Measurements from ENCODE around the gene PSMB2.

PSMB2 gene

GRCh38 chr1:35657851-35658250, 16.5 kb upstream of the PSMB2 start:
- no peak overlapping the region for H3K4me3 Mint-ChIP-seq
- H3K9me3 Mint-ChIP-seq = no peaks in the 10 kb centered on the region
- no peaks in the 10 kb centered on the region for H3K27me3 Mint-ChIP-seq
- H3K27ac Mint-ChIP-seq = no peak overlapping the region
- no peaks in the 10 kb centered on the region for H3K4me1 Mint-ChIP-seq
- no peaks in the 10 kb centered on the region for H3K36me3 Mint-ChIP-seq

GRCh38 chr1:35656863-35657232, 15.5 kb upstream of the PSMB2 start:
- no peaks in the 10 kb centered on the region for H3K27me3 Mint-ChIP-seq
- no peak overlapping the region for H3K27ac Mint-ChIP-seq
- no peaks in the 10 kb centered on the region for H3K36me3 Mint-ChIP-seq
- no peaks in the 10 kb centered on the region for H3K9me3 Mint-ChIP-seq
- no peak overlapping the region for H3K4me3 Mint-ChIP-seq
- H3K4me1 Mint-ChIP-seq = no peaks in the 10 kb centered on the region

GRCh38 chr1:35656148-35656862, 15.0 kb upstream of the PSMB2 start:
- H3K27me3 Mint-ChIP-seq = no peaks in the 10 kb centered on the region
- H3K36me3 Mint-ChIP-seq = no peaks in the 10 kb centered on the region
- H3K4me3 Mint-ChIP-seq = no peak overlapping the region
- no peaks in the 10 kb centered on the region for H3K4me1 Mint-ChIP-seq
- H3K9me3 Mint-ChIP-seq = no peaks in the 10 kb centered on the region
- no peak overlapping the region for H3K27ac Mint-ChIP-seq

- H3K36me3 Mint-ChIP-seq = no peaks in the 10 kb centered on the region
- H3K27me3 Mint-ChIP-seq = peaks cover 3% of the 10 kb centered on the region
- no peaks in the 10 kb centered on the region for H3K9me3 Mint-ChIP-seq
- no peaks in the 10 kb centered on the region for H3K4me1 Mint-ChIP-seq
- H3K4me3 Mint-ChIP-seq = no peak overlapping the region
- H3K27ac Mint-ChIP-seq = no peak overlapping the region
Measured at GRCh38 chr1:35655196-35655595, 13.9 kb upstream of the PSMB2 start.

- Mint-ChIP-seq H3K36me3 (no peaks in the 10 kb centered on the region), H3K4me1 (no peaks in the 10 kb centered on the region), H3K27ac (no peak overlapping the region), H3K27me3 (peaks cover 10% of the 10 kb centered on the region), H3K9me3 (no peaks in the 10 kb centered on the region), H3K4me3 (no peak overlapping the region)
Measured at GRCh38 chr1:35650416-35650815, 9.1 kb upstream of the PSMB2 start.

GRCh38 chr1:35646043-35646442, 4.7 kb upstream of the PSMB2 start:
- peaks cover 15% of the 10 kb centered on the region for H3K27me3 Mint-ChIP-seq
- peaks cover 3% of the 10 kb centered on the region for H3K36me3 Mint-ChIP-seq
- H3K27ac Mint-ChIP-seq = no peak overlapping the region
- no peak overlapping the region for H3K4me3 Mint-ChIP-seq
- no peaks in the 10 kb centered on the region for H3K9me3 Mint-ChIP-seq
- H3K4me1 Mint-ChIP-seq = peaks cover 10% of the 10 kb centered on the region

- Mint-ChIP-seq H3K4me1 (peaks cover 16% of the 10 kb centered on the region), H3K4me3 (no peak overlapping the region), H3K27me3 (peaks cover 12% of the 10 kb centered on the region), H3K9me3 (no peaks in the 10 kb centered on the region), H3K36me3 (peaks cover 3% of the 10 kb centered on the region), H3K27ac (no peak overlapping the region)
Measured at GRCh38 chr1:35644204-35644603, 2.9 kb upstream of the PSMB2 start.

GRCh38 chr1:35642471-35642955, 1.2 kb upstream of the PSMB2 start:
- peaks cover 12% of the 10 kb centered on the region for H3K27me3 Mint-ChIP-seq
- H3K4me1 Mint-ChIP-seq = peaks cover 30% of the 10 kb centered on the region
- peak overlapping the region; percentile 100 for H3K27ac Mint-ChIP-seq
- peaks cover 3% of the 10 kb centered on the region for H3K36me3 Mint-ChIP-seq
- no peaks in the 10 kb centered on the region for H3K9me3 Mint-ChIP-seq
- H3K4me3 Mint-ChIP-seq = peak overlapping the region; percentile 100

GRCh38 chr1:35640380-35641232, 720 bp downstream of the PSMB2 start:
- peaks cover 5% of the 10 kb centered on the region for H3K36me3 Mint-ChIP-seq
- H3K9me3 Mint-ChIP-seq = no peaks in the 10 kb centered on the region
- peaks cover 41% of the 10 kb centered on the region for H3K4me1 Mint-ChIP-seq
- peaks cover 5% of the 10 kb centered on the region for H3K27me3 Mint-ChIP-seq
- peak overlapping the region; percentile 100 for H3K27ac Mint-ChIP-seq
- peak overlapping the region; percentile 100 for H3K4me3 Mint-ChIP-seq

- H3K4me1 Mint-ChIP-seq = peaks cover 44% of the 10 kb centered on the region
- H3K27me3 Mint-ChIP-seq = no peaks in the 10 kb centered on the region
- H3K36me3 Mint-ChIP-seq = peaks cover 11% of the 10 kb centered on the region
- H3K27ac Mint-ChIP-seq = peak overlapping the region; percentile 89
- no peaks in the 10 kb centered on the region for H3K9me3 Mint-ChIP-seq
- H3K4me3 Mint-ChIP-seq = peak overlapping the region; percentile 84
Measured at GRCh38 chr1:35637401-35637809, 3.9 kb downstream of the PSMB2 start.

- no peaks in the 10 kb centered on the region for H3K9me3 Mint-ChIP-seq
- peaks cover 14% of the 10 kb centered on the region for H3K36me3 Mint-ChIP-seq
- H3K27me3 Mint-ChIP-seq = no peaks in the 10 kb centered on the region
- no peak overlapping the region for H3K27ac Mint-ChIP-seq
- peaks cover 34% of the 10 kb centered on the region for H3K4me1 Mint-ChIP-seq
- H3K4me3 Mint-ChIP-seq = no peak overlapping the region
Measured at GRCh38 chr1:35633547-35633946, 7.8 kb downstream of the PSMB2 start.

- Mint-ChIP-seq H3K9me3 (no peaks in the 10 kb centered on the region), H3K4me1 (peaks cover 29% of the 10 kb centered on the region), H3K27ac (no peak overlapping the region), H3K27me3 (no peaks in the 10 kb centered on the region), H3K36me3 (peaks cover 14% of the 10 kb centered on the region), H3K4me3 (no peak overlapping the region)
Measured at GRCh38 chr1:35631396-35631795, 9.9 kb downstream of the PSMB2 start.

GRCh38 chr1:35629051-35629450, 12.3 kb downstream of the PSMB2 start:
- H3K4me3 Mint-ChIP-seq = no peak overlapping the region
- peaks cover 25% of the 10 kb centered on the region for H3K4me1 Mint-ChIP-seq
- H3K27me3 Mint-ChIP-seq = no peaks in the 10 kb centered on the region
- peaks cover 13% of the 10 kb centered on the region for H3K36me3 Mint-ChIP-seq
- H3K9me3 Mint-ChIP-seq = no peaks in the 10 kb centered on the region
- no peak overlapping the region for H3K27ac Mint-ChIP-seq

GRCh38 chr1:35623832-35624231, 17.5 kb downstream of the PSMB2 start:
- Mint-ChIP-seq H3K4me3 (no peak overlapping the region), H3K9me3 (no peaks in the 10 kb centered on the region), H3K27ac (no peak overlapping the region), H3K36me3 (peaks cover 6% of the 10 kb centered on the region), H3K4me1 (peaks cover 30% of the 10 kb centered on the region), H3K27me3 (no peaks in the 10 kb centered on the region)

- Mint-ChIP-seq H3K4me3 (no peak overlapping the region), H3K36me3 (peaks cover 13% of the 10 kb centered on the region), H3K27ac (no peak overlapping the region), H3K9me3 (no peaks in the 10 kb centered on the region), H3K27me3 (no peaks in the 10 kb centered on the region), H3K4me1 (peaks cover 29% of the 10 kb centered on the region)
Measured at GRCh38 chr1:35622510-35623178, 18.7 kb downstream of the PSMB2 start.
